Neural crest cell (in vitro differentiated cells): ENCODE results near the gene ABCA3. TPM values are rescaled to one million over a fixed set of nuclear protein-coding genes. Genes with fewer than 3 reads are reported as not detected.

Experiments
- DNase-seq: peaks from one replicate; pipeline ENCODE4 v3.0.0; 2021; ENCODE audit warnings: low read depth, mixed read lengths, low spot score
- H3K27ac Mint-ChIP-seq: one replicate; pipeline ENCODE4 v1.8.0; 2021; ENCODE audit warnings: mild to moderate bottlenecking, mixed read lengths; ENCODE audit not compliant: unreplicated experiment
- H3K27me3 Mint-ChIP-seq: 2 replicates; pipeline ENCODE4 v1.8.0; 2021; ENCODE audit warnings: low read depth, mild to moderate bottlenecking, mixed read lengths
- H3K36me3 Mint-ChIP-seq: 2 replicates; pipeline ENCODE4 v1.8.0; 2021; ENCODE audit warnings: low read depth, mild to moderate bottlenecking, mixed read lengths
- H3K4me1 Mint-ChIP-seq: 2 replicates; pipeline ENCODE4 v1.8.0; 2021; ENCODE audit warnings: mixed read lengths
- H3K4me3 Mint-ChIP-seq: one replicate; pipeline ENCODE4 v1.8.0; 2021; ENCODE audit warnings: mild to moderate bottlenecking, mixed read lengths
- H3K9me3 Mint-ChIP-seq: 2 replicates; pipeline ENCODE4 v1.8.0; 2021; ENCODE audit warnings: mixed read lengths
- CTCF ChIP-seq: fragments of 200-600 bp; sonication (generic); conservative IDR thresholded peaks from 2 replicates; pipeline ENCODE4 v1.5.0; 2021; ENCODE audit warnings: antibody characterized with exemption, mild to moderate bottlenecking
- total RNA-seq: library from RNA; stranded (reverse); gene quantifications from 2 replicates; pipeline ENCODE4 v1.2.1, GENCODE V29; 2021

Gene ABCA3
- total RNA-seq, 1 donor from 2014 or later: 19.6 TPM

DNA sequence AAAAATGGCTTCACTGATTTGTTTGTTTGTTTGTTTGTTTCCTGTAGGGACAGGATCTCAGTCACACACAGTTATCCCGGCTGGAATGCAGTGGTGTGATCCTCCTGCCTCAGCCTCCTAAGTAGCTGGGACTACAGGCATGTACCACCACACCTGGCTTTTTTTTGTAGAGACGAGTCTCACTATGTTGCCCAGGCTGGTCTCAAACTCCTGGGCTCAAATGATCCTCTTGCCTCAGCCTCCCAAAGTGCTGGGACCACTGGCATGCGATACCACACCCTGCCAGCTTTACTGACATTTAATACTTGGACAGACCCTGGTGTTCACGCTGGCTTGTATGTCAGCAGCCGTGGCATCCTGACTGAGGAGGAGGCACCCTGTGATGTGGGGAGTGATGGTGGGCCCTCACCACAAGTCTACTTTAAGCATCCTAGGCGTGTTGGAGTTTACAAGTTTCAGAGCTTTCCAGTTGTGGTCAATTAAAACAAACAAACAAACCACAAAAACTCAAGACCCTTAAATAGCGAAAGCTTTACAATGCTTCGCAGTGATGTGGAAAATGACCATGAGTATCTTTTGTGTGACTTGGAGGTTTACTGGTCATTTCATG is 5.1 kb downstream of the ABCA3 start:
- Mint-ChIP-seq H3K27me3 (peaks cover 39% of the 10 kb centered on the region), H3K27ac (no peak overlapping the region), H3K4me3 (no peak overlapping the region), H3K9me3 (no peaks in the 10 kb centered on the region), H3K4me1 (peaks cover 8% of the 10 kb centered on the region), H3K36me3 (no peaks in the 10 kb centered on the region)
- no peak for DNase-seq
- no peak for TF ChIP-seq CTCF

DNA sequence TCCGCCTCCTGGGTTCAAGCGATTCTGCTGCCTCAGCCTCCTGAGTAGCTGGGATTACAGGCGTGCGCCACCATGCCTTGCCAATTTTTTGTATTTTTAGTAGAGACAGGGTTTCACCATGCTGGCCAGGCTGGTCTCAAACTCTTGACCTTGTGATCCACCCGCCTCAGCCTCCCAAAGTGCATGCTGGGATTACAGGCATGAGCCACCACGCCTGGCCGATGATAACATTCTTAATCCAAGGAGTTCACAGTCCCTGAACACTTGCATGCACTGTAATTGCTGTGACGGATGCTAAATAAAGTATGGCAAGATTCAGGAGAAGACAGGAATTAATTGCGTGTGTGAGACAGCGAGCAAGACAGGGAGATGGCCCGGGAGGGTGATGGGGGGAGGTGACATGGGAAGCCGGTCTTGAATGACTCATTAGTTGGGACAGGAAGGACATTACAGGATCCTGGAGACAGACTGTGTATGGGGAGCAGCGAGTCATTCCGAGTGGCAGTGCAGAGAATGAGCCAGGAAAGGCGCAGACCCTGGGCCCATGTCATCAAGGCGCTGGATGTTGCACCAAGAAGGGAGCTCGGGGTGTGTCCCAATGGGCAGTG is 6.7 kb downstream of the ABCA3 start:
- Mint-ChIP-seq H3K4me1 (no peaks in the 10 kb centered on the region), H3K36me3 (no peaks in the 10 kb centered on the region), H3K9me3 (no peaks in the 10 kb centered on the region), H3K27me3 (peaks cover 31% of the 10 kb centered on the region), H3K27ac (no peak overlapping the region), H3K4me3 (no peak overlapping the region)
- no peak for TF ChIP-seq CTCF
- DNase-seq: no peak

GRCh38 chr16:2333231-2333630 is 7.3 kb downstream of the ABCA3 start:
- H3K9me3 Mint-ChIP-seq: no peaks in the 10 kb centered on the region
- no peak for DNase-seq
- no peak for TF ChIP-seq CTCF
- H3K4me3 Mint-ChIP-seq: no peak overlapping the region
- H3K4me1 Mint-ChIP-seq: no peaks in the 10 kb centered on the region
- no peaks in the 10 kb centered on the region for H3K36me3 Mint-ChIP-seq
- peaks cover 24% of the 10 kb centered on the region for H3K27me3 Mint-ChIP-seq
- H3K27ac Mint-ChIP-seq: no peak overlapping the region

DNA sequence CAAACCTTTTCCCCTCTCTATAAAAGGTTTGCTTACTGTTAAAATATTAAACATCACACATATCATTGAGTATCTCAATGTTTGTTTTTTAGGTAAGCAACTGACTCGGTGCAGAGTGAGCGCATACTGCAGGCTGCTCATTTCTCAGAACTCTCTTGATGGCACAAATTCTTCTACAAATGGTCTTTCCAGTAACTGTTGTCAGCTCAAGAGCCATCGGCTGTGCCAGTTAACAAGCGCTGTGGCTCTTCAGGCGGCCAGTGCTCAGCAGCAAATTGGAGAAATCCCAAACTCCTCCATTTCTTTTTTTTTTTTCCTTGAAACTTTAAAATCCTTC is 8.6 kb downstream of the ABCA3 start:
- TF ChIP-seq CTCF: no peak
- Mint-ChIP-seq H3K4me3 (no peak overlapping the region), H3K27ac (no peak overlapping the region), H3K27me3 (peaks cover 16% of the 10 kb centered on the region), H3K36me3 (no peaks in the 10 kb centered on the region), H3K9me3 (no peaks in the 10 kb centered on the region), H3K4me1 (no peaks in the 10 kb centered on the region)
- DNase-seq: no peak

- Mint-ChIP-seq H3K27me3 (peaks cover 16% of the 10 kb centered on the region), H3K4me3 (no peak overlapping the region), H3K4me1 (no peaks in the 10 kb centered on the region), H3K9me3 (no peaks in the 10 kb centered on the region), H3K36me3 (no peaks in the 10 kb centered on the region), H3K27ac (no peak overlapping the region)
- no peak for DNase-seq
- no peak for TF ChIP-seq CTCF
These were observed 9.2 kb downstream of the ABCA3 start for GRCh38 chr16:2331199-2331930.
